GM21786 (cell line): ENCODE measurements around the gene GALNT6.
"Not testable (repeated sequence)": the region's sequence is repeated elsewhere in the genome, so short reads cannot be mapped to it uniquely, and the experiment has no call there.

Source experiments
- ATAC-seq: cut with Tn5 transposase; IDR thresholded peaks from one replicate; pipeline ENCODE4 v1.9.1; 2021; ENCODE audit not compliant: unreplicated experiment

Gene GALNT6

GRCh38 chr12:51323966-51324895 is 67.0 kb downstream of the GALNT6 start, which contains the start of gene BIN2:
Gene BIN2 (minus strand): TSS chr12:51324174. CDS start chr12:51324102, 72 bp downstream.
- ATAC-seq = peak; percentile 50

GRCh38 chr12:51323317-51323960 is 67.8 kb downstream of the GALNT6 start:
- ATAC-seq = no peak

DNA sequence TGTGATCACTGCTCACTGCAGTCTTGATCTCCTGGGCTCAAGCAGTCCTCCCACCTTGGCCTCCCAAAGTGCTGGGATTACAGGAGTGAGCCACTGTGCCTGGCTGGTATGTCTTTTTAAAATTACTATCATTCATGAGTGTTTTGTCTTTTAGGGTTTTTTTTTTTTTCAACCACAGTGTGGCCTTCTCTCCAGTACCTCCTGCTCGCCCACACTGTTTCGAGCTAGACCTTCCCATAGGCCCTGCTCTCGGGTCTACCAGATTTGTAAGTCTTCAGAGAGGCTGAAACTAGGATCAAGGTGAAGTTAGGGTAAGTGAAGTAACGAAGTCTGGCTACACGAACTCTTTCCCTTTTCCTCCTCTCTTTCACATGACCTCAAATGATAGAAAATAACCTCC is 68.8 kb downstream of the GALNT6 start:
- ATAC-seq = no peak

DNA sequence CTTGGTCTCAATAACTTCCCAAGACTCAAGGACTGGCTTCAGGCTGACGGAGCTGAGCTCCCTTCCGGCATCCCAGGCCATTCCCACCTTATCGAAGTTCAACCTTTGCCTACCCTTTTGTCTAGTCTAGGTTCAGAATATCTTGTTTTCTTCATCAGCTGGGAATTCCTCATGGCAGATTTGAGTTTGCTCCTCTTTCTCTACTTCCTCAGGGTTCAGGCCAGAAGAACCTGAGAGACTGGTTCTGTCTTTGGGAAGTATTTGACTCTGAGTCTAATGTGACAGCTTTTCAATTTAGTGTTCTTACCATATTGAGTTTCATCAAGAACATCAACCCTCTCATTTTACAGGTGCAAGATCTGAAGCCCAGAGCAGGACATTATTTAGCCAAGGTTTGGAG is 69.3 kb downstream of the GALNT6 start:
- ATAC-seq = no peak

- ATAC-seq = no peak
Observed at GRCh38 chr12:51320695-51321320, 70.4 kb downstream of the GALNT6 start.

GRCh38 chr12:51320311-51320694 is 70.9 kb downstream of the GALNT6 start:
- no peak for ATAC-seq

- peak; percentile 54 for ATAC-seq
Observed at GRCh38 chr12:51318846-51319599, 72.2 kb downstream of the GALNT6 start.

- ATAC-seq = not testable (repeated sequence)
Observed at GRCh38 chr12:51318057-51318806, 73.0 kb downstream of the GALNT6 start.

DNA sequence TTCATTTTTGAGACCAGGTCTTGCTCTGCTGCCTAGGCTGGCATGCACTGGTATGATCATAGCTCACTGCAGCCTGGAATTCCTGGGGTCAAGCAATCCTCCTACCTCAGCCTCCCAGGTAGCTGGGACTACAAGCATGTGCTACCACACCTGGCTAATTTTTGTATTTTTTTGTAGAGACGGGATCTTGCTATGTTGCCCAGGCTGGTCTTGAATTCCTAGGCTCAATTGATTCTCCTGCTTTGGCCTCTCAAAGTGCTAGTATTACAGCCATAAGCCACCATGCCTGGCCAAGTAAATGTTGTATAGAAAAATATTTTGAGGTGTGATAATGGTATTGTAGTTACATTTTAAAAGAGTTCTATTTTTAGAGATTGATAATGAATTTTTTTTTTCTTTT is 79.8 kb downstream of the GALNT6 start:
- ATAC-seq = no peak

GRCh38 chr12:51307655-51308593 is 83.3 kb downstream of the GALNT6 start:
- no peak for ATAC-seq

DNA sequence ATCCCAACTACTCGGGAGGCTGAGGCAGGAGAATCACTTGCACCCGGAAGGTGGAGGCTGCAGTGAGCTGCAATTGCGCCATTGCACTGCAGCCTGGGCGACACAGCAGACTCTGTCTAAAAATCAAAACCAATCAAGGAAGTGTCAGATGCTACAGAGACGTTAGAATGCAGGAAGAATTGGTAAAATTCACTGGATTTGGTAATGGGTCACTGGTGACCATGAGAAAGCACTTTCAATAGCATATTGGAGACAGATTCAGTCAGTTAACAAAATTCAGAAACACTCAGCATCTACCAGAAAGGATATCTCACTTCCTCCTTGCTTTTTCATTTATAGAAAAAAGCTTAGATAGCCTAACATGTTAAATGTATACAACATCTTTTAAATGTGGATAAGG is 84.7 kb downstream of the GALNT6 start:
- ATAC-seq = no peak
